HG03469 (cell line): Measurements from ENCODE around the gene MAN1B1.

Source experiments
- ATAC-seq: cut with Tn5 transposase; IDR thresholded peaks from one replicate; pipeline ENCODE4 v1.9.1; 2021; ENCODE audit warnings: mild to moderate bottlenecking, moderate library complexity, moderate number of reproducible peaks; ENCODE audit not compliant: unreplicated experiment

Gene MAN1B1

GRCh38 chr9:137068539-137069507, 18.0 kb upstream of the MAN1B1 start:
- ATAC-seq = no peak

GRCh38 chr9:137069508-137070091, 17.2 kb upstream of the MAN1B1 start:
- no peak for ATAC-seq

- no peak for ATAC-seq
Measured at GRCh38 chr9:137070201-137070905, 16.4 kb upstream of the MAN1B1 start, which contains the start of gene SAPCD2. Gene SAPCD2 (minus strand): TSS chr9:137070557. CDS start chr9:137070460, 97 bp downstream.

GRCh38 chr9:137070906-137071275, 15.9 kb upstream of the MAN1B1 start:
- no peak for ATAC-seq

- ATAC-seq = no peak
Measured at GRCh38 chr9:137071282-137071681, 15.5 kb upstream of the MAN1B1 start.

GRCh38 chr9:137073992-137074399, 12.8 kb upstream of the MAN1B1 start:
- ATAC-seq = no peak

GRCh38 chr9:137074657-137075274, 12.0 kb upstream of the MAN1B1 start:
- no peak for ATAC-seq

GRCh38 chr9:137075275-137075775, 11.5 kb upstream of the MAN1B1 start:
- no peak for ATAC-seq

- no peak for ATAC-seq
Measured at GRCh38 chr9:137076636-137077009, 10.2 kb upstream of the MAN1B1 start.

GRCh38 chr9:137077010-137077747, 9.6 kb upstream of the MAN1B1 start, which contains the start of gene UAP1L1:
Gene UAP1L1 (plus strand): TSS chr9:137077517. CDS start chr9:137077533, 16 bp downstream.
- no peak for ATAC-seq

GRCh38 chr9:137077758-137078693, 8.8 kb upstream of the MAN1B1 start:
- no peak for ATAC-seq

- no peak for ATAC-seq
Measured at GRCh38 chr9:137078701-137079400, 7.9 kb upstream of the MAN1B1 start.

GRCh38 chr9:137079401-137079787, 7.4 kb upstream of the MAN1B1 start:
- ATAC-seq = no peak

GRCh38 chr9:137080260-137081122, 6.3 kb upstream of the MAN1B1 start:
- ATAC-seq = no peak

GRCh38 chr9:137082222-137082924, 4.4 kb upstream of the MAN1B1 start:
- no peak for ATAC-seq

GRCh38 chr9:137082925-137083290, 3.9 kb upstream of the MAN1B1 start:
- ATAC-seq = no peak
